Heart right ventricle (tissue), 16 donors: ENCODE measurements around the gene TNS1. TPM values are rescaled to one million over a fixed set of nuclear protein-coding genes. Genes with fewer than 3 reads are reported as not detected.

ENCODE experiments used
- ATAC-seq, 8 donors: fragments of 200-7000 bp; cut with Tn5 transposase; one replicate each; pipeline ENCODE4 v1.9.1; 2020; ENCODE audit warnings: mild to moderate bottlenecking in 8 of 8, moderate library complexity in 8 of 8, moderate number of reproducible peaks in 1 of 8
- DNase-seq, 2 donors: peaks; one replicate each; pipeline ENCODE4 v3.0.0-alpha.2; 2020
- H3K27ac ChIP-seq, 10 donors: fragments of 200-600 bp; sonication (generic) in 2 of 10; one replicate each; pipeline versions ENCODE4 v1.5.0 to v1.8.0; 2020 to 2022; ENCODE audit warnings: mild to moderate bottlenecking in 3 of 10
- H3K27me3 ChIP-seq, 7 donors: fragments of 200-600 bp; one replicate each; pipeline ENCODE4 v1.8.0; 2021 to 2022; ENCODE audit warnings: mild to moderate bottlenecking in 2 of 7
- H3K36me3 ChIP-seq, 9 donors: fragments of 200-600 bp; sonication (generic) in 1 of 9; one replicate each; pipeline versions ENCODE4 v1.5.0 to v1.8.0; 2020 to 2022; ENCODE audit warnings: mild to moderate bottlenecking in 2 of 9
- H3K4me1 ChIP-seq, 9 donors: fragments of 200-600 bp; sonication (generic) in 1 of 9; one replicate each; pipeline versions ENCODE4 v1.5.0 to v1.8.0; 2020 to 2022; ENCODE audit warnings: mild to moderate bottlenecking in 4 of 9
- H3K4me3 ChIP-seq, 10 donors: fragments of 200-600 bp; sonication (generic) in 2 of 10; one replicate each; pipeline versions ENCODE4 v1.5.0 to v1.8.0; 2020 to 2022; ENCODE audit warnings: mild to moderate bottlenecking in 7 of 10, moderate library complexity in 2 of 10
- H3K9me3 ChIP-seq, 11 donors: fragments of 200-600 bp in 10 of 11; sonication (generic) in 2 of 11; one replicate each; pipeline versions ENCODE4 v1.5.0 to v1.8.0; 2013 to 2022; ENCODE audit warnings: mild to moderate bottlenecking in 2 of 11, control low read depth in 1 of 11, moderate library complexity in 1 of 11
- WGBS, 2 donors: extraction: QIAGEN DNeasy Blood & Tissue Kit; methylation state at CpG; one replicate each; pipeline ENCODE4 v1.1.7; 2013; ENCODE audit warnings: inconsistent platforms in 1 of 2; 5-methylcytosine and 5-hydroxymethylcytosine counted together
- intact Hi-C, 10 donors: fragments of 100-400 bp; cut with DNase I; formaldehyde crosslinking; loops; one replicate each; pipeline versions ENCODE4 v1.11.1 to v1.14.2; 2022
- polyA plus RNA-seq, 2 donors: library from polyadenylated mRNA; stranded (reverse); fragments of 200-250 nt; gene quantifications; one replicate each; pipeline ENCODE4 v1.2.3, GENCODE V29; 2013
- total RNA-seq, 10 donors: library from RNA; stranded (reverse); fragmentation: NEBNext Ultra II Directional in 3 of 10; extraction: Animal tissue kit (Norgen Biotek cat#: 25700) in 3 of 10; gene quantifications; one replicate each; pipeline versions ENCODE4 v1.2.1 to v1.2.4, GENCODE V29; 2021 to 2023
- TF ChIP-seq, protein P1 (sequence below), 9 donors: fragments of 200-600 bp; sonication (generic) in 2 of 9; IDR thresholded peaks; one replicate each; pipeline versions ENCODE4 v1.5.0 to v1.8.0; 2021 to 2022; ENCODE audit warnings: antibody characterized with exemption in 9 of 9, mild to moderate bottlenecking in 5 of 9, moderate library complexity in 1 of 9
- donor health status: Arrhythmogenic right ventricular cardiomyopathy.
- donor health status: ischemic (EF 13 %, LVEDD 7.1; RV severe dilation, severe dysfunction).
- donor health status: healthy with polysubstance abuse.
- donor health status: DM: no; HTN: yes; CAD: no.
- donor health status: DM: no; HTN: no; CAD: no.
- donor health status: ischemic (EF 25% LVEDD 6.9; RV normal size, moderate dysfunction).
- donor health status: ischemic (EF 25% LVEDD 5.7; RV mildly dilated, moderate dysfunction).
- donor health status: healthy.
- donor health status: DM: yes; HTN: yes; CAD: no.
- donor health status: Ischemic cardiomyopathy.
- donor health status: ischemic (EF 35%, LVEDD 5.7; RV mildly dilated, moderate dysfunction).
- donor health status: nonischemic (EF 11% LVEDD 7.7; RV severe dilation, severe dysfunction).
- donor health status: DM: yes; HTN: yes; CAD: no.
- donor health status: PGD.
- donor health status: ischemic (EF 29% LVEDD 5.4; RV normal size, mild dysfunction).
- donor health status: nonischemic (EF 23%, LVEDD 6.1; RV moderate dilation, normal function).

The TNS1 gene
- total and polyA plus RNA-seq, 12 donors: 64.6 to 844 (median 731) TPM

DNA sequence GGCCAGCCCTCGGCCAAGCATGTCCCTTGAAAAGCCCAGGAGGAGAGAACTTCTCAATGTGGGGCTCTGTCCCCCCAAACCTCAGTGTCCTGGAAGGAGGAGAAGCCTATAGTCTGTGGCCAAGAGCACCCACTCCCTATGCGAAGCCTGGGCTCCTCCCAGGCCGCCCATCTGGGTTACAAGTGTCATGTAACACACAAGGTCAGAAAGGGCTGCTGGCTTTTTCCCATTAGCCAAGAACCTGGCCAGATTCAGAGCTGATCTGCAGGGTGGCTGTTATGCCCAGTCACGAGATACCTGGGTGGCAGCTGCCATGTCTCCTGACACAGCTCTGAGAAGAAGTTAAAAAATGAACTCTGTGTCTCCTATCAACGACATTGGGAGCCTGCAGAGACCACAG lies 170.7 kb downstream of the TNS1 start:
- no peak overlapping the region for H3K4me3 ChIP-seq
- ATAC-seq: peak in 1 of 8 donors; percentile 2
- WGBS, 2 donors: 55 to 57% methylated on average over 5 of the region's 5 CpGs
- DNase-seq: no peak
- H3K27me3 ChIP-seq: no peaks in the 10 kb centered on the region
- TF ChIP-seq, protein P1, sequence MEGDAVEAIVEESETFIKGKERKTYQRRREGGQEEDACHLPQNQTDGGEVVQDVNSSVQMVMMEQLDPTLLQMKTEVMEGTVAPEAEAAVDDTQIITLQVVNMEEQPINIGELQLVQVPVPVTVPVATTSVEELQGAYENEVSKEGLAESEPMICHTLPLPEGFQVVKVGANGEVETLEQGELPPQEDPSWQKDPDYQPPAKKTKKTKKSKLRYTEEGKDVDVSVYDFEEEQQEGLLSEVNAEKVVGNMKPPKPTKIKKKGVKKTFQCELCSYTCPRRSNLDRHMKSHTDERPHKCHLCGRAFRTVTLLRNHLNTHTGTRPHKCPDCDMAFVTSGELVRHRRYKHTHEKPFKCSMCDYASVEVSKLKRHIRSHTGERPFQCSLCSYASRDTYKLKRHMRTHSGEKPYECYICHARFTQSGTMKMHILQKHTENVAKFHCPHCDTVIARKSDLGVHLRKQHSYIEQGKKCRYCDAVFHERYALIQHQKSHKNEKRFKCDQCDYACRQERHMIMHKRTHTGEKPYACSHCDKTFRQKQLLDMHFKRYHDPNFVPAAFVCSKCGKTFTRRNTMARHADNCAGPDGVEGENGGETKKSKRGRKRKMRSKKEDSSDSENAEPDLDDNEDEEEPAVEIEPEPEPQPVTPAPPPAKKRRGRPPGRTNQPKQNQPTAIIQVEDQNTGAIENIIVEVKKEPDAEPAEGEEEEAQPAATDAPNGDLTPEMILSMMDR (IDR thresholded peaks at IDR 0.05): no peak
- H3K27ac ChIP-seq: peak overlapping the region; percentile 39 to 96 (median 88)
- H3K4me1 ChIP-seq: peaks cover 43 to 98% (median 83%) of the 10 kb centered on the region in 9 donors
- H3K9me3 ChIP-seq: no peaks in the 10 kb centered on the region
- H3K36me3 ChIP-seq: peaks cover 0 to 90% (median 69%) of the 10 kb centered on the region in 9 donors
- intact Hi-C loops: no loop called here

DNA sequence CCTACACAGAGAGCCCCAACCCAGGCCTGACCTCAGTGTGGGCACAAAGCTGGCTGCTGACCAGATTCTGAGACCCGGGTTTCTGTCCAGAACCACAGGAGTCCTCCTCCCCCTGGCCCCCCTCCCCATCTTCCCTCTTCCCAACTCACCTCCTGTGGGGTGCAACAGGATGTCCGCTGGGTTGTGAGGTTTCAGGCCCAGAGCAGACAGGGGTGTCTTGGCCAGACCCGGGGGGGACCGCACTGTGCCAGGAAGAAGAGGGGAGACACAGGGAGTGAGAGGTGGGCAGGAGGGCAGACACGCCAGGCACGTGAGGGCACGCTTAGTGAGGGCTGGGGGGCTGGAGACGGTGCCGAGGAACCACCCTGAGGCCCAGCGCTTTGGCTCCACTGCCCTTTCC lies 171.5 kb downstream of the TNS1 start:
- intact Hi-C loops: no loop called here
- peak overlapping the region in 9 of 10 donors; percentile 47 to 96 (median 87) for H3K27ac ChIP-seq
- DNase-seq: no peak

DNA sequence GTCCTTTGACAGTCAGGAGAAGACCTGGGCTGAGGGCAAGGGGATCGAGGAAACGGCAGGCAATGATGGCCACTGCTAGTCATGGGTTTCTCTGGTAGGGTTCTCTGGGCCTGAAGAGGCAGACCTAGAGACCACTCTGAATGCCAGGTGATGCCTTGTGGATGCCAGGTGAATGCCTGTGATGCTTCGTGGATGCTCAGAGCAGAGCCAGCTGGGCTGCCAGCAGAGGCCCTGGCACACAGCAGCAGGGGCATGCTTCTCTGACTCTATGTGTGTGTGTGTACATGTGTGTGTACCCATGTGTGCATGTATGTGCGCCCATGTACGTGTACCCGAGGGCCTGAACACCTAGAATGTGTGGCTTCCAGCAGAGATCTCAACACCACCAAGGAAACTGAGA lies 172.0 kb downstream of the TNS1 start:
- Histone ChIP-seq H3K4me3 (no peak overlapping the region), H3K27ac (peak overlapping the region in 8 of 10 donors; percentile 71 to 96 (median 86)), H3K27me3 (no peaks in the 10 kb centered on the region), H3K4me1 (peaks cover 41 to 98% (median 83%) of the 10 kb centered on the region in 9 donors), H3K9me3 (no peaks in the 10 kb centered on the region), H3K36me3 (peaks cover 0 to 97% (median 68%) of the 10 kb centered on the region in 9 donors)
- WGBS, 2 donors: 71 to 78% methylated on average over 6 of the region's 6 CpGs
- intact Hi-C loops: no loop called here
- ATAC-seq (no peak), DNase-seq (no peak)
- TF ChIP-seq, protein P1 (IDR thresholded peaks at IDR 0.05): no peak

More for the DNA sequence above, 171.5 kb downstream of the TNS1 start:
- peaks cover 0 to 96% (median 69%) of the 10 kb centered on the region in 9 donors for H3K36me3 ChIP-seq
- H3K4me1 ChIP-seq: peaks cover 43 to 98% (median 83%) of the 10 kb centered on the region in 9 donors
- no peak for ATAC-seq
- H3K4me3 ChIP-seq: no peak overlapping the region
- H3K27me3 ChIP-seq: no peaks in the 10 kb centered on the region
- TF ChIP-seq, protein P1 (IDR thresholded peaks at IDR 0.05): no peak
- 90% methylated on average over 10 of the region's 10 CpGs for WGBS, 2 donors
- no peaks in the 10 kb centered on the region for H3K9me3 ChIP-seq

DNA sequence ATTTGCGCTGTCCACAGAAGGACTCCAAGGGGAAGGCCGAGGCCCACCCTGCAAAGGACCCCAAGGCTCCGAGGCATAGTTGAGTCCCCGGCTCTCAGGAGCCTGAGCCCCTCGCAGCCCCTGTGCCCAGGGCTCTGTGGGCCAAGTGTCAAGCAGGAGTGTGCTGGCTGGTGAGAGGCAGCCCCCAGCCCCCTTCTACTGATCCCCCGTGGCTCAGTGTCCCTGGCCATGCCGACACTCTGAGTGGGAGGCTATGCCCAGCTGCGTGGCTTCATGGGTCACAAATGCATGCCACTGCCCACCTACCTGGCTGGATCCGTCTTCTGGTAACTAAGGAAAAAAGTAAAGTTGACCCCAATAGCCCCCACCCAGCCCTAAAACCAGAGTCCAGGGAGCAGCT lies 172.7 kb downstream of the TNS1 start:
- intact Hi-C loops: no loop called here
- WGBS, 2 donors: 88 to 89% methylated on average over 9 of the region's 9 CpGs
- ATAC-seq (no peak), DNase-seq (no peak)
- Histone ChIP-seq H3K36me3 (peaks cover 0 to 96% (median 60%) of the 10 kb centered on the region in 9 donors), H3K4me1 (peaks cover 48 to 98% (median 83%) of the 10 kb centered on the region in 9 donors), H3K27me3 (no peaks in the 10 kb centered on the region), H3K4me3 (no peak overlapping the region), H3K9me3 (no peaks in the 10 kb centered on the region), H3K27ac (peak overlapping the region in 8 of 10 donors; percentile 6 to 96 (median 84))
- TF ChIP-seq, protein P1 (IDR thresholded peaks at IDR 0.05): no peak
